Esophagus muscularis mucosa (tissue), 3 donors: Measurements from ENCODE around the gene ATP7B.

Experiments
- CTCF ChIP-seq, 3 experiments: fragments of 200-600 bp in 2 of 3; fragments of 450-650 bp in 1 of 3; sonication (generic) in 2 of 3; IDR thresholded peaks; one replicate each; pipeline ENCODE4 v1.5.1; 2017 to 2019; ENCODE audit warnings: antibody characterized with exemption in 3 of 3, mild to moderate bottlenecking in 2 of 3, moderate library complexity in 1 of 3
- POLR2A ChIP-seq: fragments of 450-650 bp; IDR thresholded peaks from one replicate; pipeline ENCODE4 v1.6.1; 2017; ENCODE audit warnings: antibody characterized with exemption, moderate library complexity, mild to moderate bottlenecking, low read depth
- POLR2AphosphoS5 ChIP-seq, 2 donors: sonication (generic); formaldehyde crosslinking; IDR thresholded peaks; one replicate each; pipeline ENCODE4 v1.6.1; 2017; ENCODE audit warnings: antibody characterized with exemption in 2 of 2

GRCh38 chr13:51970349-51970748 lies 40.9 kb downstream of the ATP7B start:
- TF ChIP-seq CTCF (IDR thresholded peaks at IDR 0.05) = no peak
- TF ChIP-seq POLR2AphosphoS5 (IDR thresholded peaks at IDR 0.05) = no peak
- no peak for TF ChIP-seq POLR2A
